RCC 7860 (cell line): ENCODE data around the gene ARHGEF33.
A peak's percentile ranks its signal among the peaks of the same experiment; 100 is the strongest.
"Not testable (repeated sequence)": the region's sequence is repeated elsewhere in the genome, so short reads cannot be mapped to it uniquely, and the experiment has no call there.

Experiments
- DNase-seq: peaks from one replicate; pipeline ENCODE4 v3.0.0-alpha.2; 2015; ENCODE audit warnings: low spot score
- FAIRE-seq: peaks from 2 replicates; lab custom pipeline; 2012; peaks lifted over from hg19 to GRCh38; lab: Jason Lieb, UNC

Gene ARHGEF33

DNA sequence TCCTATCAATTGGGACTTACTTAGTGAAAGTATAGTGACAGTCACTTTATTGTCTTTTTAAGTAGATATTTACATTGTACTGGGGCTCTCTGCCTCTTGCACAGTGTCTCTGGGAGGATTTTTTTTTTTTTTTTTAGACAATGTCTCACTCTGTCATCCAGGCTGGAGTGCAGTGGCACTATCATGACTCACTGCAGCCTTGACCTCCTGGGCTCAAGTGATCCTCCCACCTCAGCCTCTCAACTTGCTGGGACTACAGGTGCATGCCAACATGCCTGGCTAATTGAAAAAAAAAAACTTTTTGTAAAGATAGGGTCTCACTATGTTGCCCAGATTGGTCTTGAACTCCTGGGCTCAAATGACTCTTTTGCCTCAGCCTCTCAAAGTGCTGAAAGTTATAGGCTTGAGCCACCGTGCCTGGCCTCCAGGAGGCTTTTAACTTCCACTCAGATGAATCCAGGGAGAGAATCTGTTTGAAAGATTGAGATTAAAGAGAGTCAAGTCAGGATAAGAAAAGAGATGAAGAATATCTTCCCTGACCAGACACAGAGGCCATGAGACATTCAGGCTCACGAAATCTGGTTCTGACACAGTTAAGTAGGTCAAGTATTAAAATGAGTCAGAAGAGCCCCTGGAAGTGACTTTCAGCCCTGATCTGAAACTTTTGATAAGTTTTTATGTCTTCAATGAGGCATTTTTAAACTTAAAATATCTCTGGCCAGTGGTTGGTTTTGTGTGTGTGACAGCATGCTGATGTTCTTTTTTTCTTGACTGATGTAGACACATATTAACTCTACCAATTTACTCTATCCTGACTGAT lies 18.3 kb downstream of the ARHGEF33 start:
- DNase-seq = no peak
- no peak for FAIRE-seq

DNA sequence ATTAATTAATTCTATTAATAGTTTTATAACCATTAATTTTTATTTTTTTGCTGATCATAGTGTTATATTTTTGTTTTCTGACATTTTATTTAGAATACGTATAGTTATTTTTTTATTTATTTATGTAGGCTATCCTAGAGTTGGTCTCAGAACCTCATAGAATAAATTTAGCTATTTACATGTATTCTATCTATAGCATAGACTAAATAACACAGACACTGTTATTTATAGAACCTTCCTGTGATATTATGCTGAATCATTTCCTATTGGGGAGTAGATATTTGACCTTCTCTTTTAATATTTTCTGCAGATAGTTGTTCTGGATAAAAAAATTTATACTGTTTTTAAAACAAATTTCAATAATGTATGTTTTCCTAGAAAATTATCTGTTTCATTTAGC lies 20.2 kb downstream of the ARHGEF33 start:
- no peak for DNase-seq
- FAIRE-seq = no peak

DNA sequence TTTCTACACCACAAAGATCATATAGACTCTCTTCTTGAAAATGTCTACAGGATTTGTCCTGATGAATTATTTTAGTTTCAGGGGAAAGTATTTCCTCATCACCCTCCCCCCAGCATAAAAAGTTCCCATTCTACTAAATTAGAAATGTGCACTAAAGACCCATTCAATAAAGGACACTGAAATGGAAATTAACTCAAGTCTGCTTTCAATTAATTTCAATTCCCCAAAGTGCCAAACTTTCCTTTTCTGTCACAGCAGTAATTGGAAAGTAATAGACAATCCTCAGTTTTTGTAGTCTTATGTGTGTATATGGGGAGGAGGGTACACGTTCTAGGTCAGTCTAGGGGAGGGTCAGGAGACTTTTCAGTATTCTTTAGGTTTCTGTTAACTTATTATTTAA lies 21.5 kb downstream of the ARHGEF33 start:
- no peak for DNase-seq
- no peak for FAIRE-seq

DNA sequence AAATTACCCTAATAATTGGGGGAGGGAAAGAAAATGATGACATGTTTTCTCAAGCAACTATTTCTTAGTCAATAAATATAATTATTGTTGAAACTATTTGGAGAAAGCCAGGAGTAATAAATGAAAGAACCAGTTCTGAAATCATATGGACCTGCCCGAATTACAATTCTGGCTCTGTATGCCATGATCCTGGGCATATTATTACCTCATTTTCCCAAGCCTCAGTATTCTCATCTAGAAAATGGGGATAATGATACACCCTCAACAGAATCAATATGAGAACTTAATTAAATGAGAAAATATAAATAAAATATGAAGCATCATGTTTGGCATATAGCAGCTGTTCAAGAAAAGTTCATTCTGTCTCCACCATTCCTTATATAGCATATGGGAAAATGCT lies 22.9 kb downstream of the ARHGEF33 start:
- FAIRE-seq (no peak), DNase-seq (no peak)

DNA sequence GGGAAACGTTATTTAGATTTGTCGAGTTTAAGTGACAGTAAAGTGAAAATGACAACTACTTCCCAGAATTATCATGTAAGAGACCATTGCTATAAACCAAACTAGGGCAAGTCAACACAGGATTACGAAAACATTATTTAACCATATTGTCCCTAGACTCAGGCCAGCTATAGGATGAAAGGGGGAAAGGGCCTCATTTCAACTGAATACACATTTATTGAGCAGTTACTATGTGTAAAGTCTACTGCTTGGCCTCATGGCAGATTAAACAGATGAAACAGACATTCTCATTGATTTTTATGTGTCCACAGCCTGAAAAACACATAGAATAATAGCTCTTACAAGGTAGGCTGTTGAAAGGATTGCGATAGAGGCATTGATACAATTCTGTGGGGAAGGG lies 32.7 kb downstream of the ARHGEF33 start:
- DNase-seq (no peak), FAIRE-seq (no peak)

DNA sequence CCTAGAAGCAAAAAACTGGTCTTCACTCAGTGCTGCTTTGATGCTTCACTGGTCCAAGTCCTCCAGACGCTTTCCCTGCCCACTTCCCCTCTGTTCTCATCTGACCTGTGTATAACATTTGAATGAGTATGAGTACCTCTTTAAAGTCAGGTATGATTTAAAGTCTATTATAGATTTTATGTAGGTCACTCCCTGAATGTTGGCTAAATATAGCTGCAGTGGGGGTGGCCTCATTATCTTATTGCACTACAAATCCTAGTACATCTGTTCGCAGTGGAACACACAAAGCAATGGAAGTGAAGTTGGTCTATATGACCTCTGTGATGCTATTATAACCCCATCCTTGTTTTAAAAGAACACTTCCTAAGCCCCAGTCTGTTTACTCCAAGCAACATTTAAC lies 33.2 kb downstream of the ARHGEF33 start:
- DNase-seq (no peak), FAIRE-seq (no peak)

DNA sequence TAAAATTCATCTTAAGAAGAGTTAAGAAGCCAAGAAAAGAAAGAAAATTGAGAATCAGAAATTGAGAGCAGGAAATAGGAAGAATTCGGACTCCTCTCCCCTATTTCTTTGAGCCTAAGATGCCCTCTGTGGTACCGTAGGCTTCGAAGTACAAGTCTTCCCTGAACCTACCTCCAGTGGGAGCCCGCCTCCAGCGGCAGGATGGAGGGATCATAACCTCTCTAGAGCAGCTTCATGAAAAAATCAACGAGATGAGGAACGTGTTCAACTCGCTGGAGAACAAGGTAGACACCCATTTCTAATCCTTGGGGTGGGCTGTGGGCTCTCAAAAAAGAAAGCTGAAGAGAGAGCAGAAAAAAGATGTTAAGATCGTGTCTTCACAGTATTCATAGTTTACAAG lies 36.3 kb downstream of the ARHGEF33 start:
- FAIRE-seq = no peak
- DNase-seq = no peak

DNA sequence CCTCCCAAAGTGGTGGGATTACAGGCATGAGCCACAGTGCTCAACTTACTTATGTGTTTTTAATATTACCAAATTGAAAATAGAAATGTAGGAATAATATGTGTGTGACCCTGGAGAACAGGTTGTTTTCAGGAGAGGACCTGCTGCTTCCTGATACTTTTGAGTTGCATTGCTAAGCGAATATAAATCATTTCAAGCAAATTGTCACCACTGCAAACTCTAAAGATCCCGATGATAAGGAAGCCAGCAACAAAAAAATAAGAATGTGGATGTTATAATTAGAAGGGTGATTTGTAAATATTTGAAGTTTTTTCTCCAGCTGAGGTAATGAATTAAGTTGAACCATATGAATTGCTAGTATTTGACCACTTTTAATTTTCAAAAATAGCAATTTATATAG lies 40.9 kb downstream of the ARHGEF33 start:
- no peak for DNase-seq
- FAIRE-seq = no peak

DNA sequence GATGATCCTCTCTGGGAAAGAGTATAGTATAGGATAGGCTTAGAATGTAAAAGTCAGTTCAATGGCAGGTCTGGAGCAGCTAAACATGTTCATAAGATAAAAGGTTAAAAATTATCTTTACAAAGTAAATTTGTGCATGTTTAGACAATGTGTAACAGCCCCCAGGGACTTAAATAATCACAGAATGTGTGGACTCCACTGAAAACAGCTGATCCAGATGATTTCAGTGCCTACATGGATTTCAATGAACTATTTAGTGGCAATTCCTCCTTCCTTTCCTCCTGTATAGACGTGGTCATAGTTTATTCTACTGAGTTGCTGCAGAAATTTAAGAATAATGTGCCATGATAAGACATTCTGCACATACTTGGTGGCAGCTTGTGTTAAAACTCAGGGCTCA lies 42.9 kb downstream of the ARHGEF33 start:
- FAIRE-seq = no peak

DNA sequence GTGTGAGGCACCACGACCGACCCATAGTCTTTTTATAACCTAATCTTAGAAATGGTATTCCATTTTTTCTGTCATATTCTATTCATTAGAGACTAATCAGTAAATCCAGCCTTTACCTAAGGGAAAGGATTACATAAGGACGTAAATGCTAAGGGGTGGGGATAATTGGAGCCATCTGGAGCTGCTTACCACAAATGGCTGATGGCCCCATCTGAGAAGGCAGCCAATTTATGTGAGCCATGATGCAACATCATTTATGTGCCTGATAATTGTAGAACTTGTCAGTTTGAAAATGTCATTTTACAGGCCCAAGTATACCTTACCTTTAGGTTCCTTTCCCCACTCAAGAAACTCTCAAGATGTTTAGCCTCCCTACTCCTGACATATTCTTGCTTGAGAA lies 44.0 kb downstream of the ARHGEF33 start:
- DNase-seq (no peak), FAIRE-seq (no peak)

More for the DNA sequence above, 42.9 kb downstream of the ARHGEF33 start:
- DNase-seq = no peak

DNA sequence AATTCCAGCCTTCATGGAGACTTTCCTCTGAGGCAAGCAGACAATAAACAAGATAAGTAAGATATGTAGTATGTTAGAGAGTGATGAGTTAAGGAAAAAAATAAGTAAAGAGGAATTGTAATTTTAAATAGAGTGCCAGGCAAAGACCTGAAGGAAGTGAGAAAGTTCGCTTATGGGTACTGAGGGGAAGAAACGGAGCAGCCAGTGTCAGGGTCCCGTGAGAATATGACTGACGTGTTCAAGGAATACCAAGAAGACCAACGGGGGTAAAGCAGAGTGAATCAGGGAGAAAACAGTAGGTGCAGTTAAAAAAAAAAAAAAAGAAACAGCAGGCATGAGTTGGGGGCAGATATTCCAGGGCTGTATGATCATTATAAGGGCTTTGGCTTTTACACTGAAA lies 45.1 kb downstream of the ARHGEF33 start:
- DNase-seq (no peak), FAIRE-seq (no peak)

DNA sequence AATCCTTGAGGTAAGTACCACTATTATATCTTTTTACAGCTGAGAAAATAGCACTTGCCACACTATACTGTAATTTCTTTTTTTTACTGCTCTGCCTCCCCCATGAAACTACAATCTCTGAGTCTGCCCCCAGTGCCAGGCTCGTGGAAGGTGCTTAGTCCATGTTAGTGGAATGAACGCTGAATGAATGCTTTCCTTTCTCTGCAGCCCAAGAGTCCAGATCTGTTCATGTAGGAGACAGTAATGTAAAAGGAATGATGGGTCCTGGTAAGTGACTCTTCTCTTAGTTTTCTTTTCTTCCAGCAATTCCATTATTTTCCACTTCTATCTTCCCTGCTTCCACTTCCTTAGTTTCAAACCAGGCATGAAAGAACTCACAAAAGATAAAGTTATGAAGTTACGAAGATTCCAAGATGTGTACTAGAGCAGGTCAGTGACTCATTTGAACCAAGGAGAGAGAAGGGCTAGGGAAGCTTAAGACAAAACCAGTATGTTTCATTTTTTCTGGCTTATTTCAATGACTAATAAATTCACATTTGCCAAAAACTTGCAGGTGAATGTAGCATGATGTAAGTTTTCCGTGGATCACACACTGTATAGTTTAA lies 46.0 kb downstream of the ARHGEF33 start:
- DNase-seq = no peak
- no peak for FAIRE-seq

DNA sequence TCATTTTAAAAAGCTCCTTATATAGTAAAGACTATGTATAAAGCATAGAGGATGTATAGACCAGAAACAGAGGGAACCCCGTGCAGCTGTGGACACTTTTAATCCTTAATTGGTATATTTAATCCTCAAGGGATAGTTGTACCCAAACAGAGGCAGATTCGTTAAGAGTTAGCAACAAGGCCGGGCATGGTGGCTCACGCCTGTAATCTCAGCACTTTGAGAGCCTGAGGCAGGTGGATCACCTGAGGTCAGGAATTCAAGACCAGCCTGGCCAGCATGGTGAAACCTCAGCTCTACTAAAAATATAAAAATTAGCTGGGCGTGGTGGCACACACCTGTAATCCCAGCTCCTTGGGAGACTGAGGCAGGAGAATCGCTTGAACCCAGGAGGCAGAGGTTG lies 46.8 kb downstream of the ARHGEF33 start:
- not testable (repeated sequence) for FAIRE-seq, DNase-seq

DNA sequence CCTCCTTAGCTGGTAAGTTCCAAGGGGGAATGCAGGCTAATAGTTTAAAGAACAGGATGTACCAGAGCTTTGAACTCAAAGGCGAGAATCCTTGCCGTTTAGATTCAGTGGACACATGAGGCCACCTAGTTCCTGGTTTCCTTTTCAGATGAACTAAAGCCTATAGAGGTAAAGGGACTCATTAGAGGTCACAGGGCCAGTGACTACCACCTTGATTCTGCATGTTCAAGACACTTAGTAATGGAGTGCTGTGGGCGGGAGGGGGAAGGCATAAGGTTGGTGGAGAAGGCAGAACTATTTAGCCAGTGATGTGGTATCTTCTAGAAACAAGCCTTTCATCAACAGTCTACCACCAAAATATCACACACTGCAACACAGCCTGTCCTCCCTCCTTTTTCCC lies 47.9 kb downstream of the ARHGEF33 start:
- FAIRE-seq (no peak), DNase-seq (no peak)

DNA sequence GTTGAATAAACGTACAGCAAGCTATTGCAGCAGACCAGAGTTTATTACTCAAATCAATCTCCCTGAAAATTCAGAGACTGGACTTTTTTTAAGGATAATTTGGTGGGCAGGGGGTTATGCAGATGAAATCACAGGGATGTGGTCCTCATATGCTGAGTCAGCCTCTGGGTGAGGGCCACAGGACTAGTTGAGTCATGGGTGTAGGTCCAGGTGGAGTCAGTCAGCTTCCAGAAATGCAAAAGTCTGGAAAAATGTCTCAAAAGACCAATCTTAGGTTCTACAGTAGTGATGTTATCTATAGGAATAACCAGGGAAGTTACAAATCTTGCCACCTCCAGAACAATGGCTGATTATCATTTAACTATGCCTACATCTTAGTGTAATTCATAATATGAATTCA lies 51.1 kb downstream of the ARHGEF33 start:
- no peak for DNase-seq
- no peak for FAIRE-seq

DNA sequence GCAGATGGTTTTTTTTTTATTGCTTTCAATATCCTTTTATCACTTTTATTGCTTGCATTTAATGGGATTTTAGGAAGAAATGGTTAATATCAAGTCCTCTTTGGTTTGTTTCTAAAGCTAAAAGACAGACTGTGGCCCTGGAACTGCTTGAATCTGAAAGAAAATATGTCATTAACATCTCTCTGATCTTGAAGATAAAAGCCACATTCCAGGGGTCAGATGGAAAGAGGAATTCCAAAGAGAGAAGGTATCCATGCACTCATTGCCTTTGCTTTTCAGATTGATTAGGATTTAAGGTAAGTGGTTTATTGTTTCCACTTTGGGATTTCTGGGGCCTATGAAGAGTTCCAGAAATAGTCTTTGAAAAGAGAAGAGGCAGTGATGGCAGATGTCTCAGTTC lies 54.1 kb downstream of the ARHGEF33 start:
- DNase-seq = no peak
- no peak for FAIRE-seq

DNA sequence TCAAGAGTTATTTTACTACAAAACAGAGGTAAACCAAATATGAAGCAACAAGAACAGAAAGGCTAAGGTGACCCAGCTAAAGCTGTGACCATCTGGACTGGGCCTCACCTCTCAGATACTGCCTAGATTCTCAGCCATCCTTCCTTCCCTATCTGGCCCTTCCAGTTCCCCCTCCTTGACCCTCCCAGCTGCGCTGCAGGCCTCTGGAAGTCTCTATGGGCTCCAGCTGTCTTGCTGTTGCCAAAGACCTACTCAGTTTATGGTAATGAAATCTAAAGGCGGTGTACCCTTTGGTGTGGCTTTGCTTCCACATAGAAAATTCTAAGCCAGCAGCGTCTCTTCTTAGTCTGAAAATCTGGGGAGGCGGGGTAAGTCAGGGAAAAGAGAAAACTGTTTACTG lies 55.7 kb downstream of the ARHGEF33 start:
- DNase-seq = no peak
- no peak for FAIRE-seq

DNA sequence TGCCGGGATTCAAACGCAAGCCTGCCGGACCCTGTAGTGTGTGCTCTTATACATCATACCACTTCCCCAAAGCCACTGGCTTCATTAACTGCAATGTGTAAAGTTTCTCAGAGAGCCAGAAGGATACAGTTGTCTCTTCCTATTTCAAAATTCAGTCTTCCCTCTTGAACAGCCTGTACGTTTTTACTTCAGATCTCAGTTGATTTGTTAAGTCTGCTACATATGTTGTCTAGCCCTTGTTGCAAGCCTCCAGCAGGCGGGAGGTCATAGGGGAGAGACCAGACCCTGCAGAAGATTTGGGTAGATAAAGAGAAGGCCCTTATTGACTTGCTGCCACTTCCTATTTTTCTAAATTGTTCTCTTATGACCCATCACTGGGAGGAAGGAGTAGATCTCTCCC lies 56.2 kb downstream of the ARHGEF33 start:
- FAIRE-seq (no peak), DNase-seq (no peak)

DNA sequence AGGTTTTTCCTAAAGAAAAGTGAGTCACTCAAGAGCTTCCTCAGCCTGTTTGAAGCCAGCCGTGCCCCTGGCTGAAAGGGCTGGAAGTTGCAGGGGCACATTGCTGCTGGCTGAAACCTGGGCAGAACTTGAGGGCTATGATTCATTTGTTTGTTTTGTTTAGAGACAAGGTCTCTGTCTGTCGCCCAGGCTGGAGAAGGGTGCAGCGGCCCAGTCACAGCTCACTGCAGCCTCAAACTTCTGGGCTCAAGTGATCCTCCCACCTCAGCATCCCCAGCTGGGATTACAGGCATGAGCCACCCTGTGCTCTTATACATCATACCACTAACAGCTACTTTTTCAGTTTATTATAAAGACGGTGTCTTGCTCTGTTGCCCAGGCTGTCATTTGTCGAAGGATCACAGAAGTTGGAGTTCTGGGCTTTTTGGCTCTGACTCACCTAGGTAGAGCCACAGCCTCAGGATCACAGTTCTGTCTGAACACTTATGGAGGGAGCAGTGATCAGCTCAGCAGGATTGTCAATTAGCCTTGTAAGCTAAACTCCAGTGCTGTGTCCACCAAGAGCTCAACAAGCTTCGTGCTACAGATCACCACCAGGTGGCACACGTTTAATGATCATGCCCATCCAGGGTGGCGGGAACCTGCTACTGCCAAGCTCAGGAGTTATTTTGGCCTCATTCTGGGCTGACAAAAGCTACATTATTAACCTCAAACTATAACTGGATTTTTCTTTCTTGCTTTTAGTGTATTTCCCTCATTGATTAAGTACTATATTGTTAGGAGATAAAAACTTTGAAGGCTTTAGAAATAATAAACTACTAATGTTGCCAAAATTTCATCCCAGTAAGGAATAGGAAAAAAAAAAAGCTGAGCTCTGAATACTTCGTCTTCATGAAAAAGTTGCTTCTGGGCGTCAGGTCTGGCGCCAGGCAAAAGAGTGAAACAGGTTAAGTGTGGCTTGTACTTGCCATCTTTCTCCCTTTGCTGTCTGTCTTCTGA lies 57.9 kb downstream of the ARHGEF33 start:
- FAIRE-seq = no peak
- peak; percentile 50 for DNase-seq

DNA sequence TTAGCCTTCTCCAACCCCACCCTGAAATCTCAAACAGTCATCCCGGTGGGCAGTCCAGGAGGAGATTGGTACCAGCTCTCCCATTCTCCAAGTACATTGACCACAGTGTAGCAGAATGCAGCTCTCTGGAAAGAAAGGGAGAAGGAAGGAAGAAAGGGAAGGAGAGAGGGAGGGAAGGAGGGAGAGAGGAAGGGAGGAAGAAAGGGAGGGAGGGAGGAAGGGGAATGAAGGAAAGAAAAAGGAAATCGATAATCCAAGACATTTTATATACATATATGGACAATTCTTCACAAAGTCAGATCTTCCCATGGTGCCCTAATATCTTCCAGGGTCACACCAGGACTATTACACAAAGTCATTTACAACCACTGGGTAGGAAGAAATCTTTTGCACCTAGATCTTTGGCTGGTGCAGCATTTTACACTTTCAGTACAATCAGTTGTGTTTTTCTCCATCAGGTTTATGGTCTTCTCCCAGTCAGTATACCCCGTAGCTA lies 58.8 kb downstream of the ARHGEF33 start:
- no peak for FAIRE-seq
- DNase-seq = no peak

DNA sequence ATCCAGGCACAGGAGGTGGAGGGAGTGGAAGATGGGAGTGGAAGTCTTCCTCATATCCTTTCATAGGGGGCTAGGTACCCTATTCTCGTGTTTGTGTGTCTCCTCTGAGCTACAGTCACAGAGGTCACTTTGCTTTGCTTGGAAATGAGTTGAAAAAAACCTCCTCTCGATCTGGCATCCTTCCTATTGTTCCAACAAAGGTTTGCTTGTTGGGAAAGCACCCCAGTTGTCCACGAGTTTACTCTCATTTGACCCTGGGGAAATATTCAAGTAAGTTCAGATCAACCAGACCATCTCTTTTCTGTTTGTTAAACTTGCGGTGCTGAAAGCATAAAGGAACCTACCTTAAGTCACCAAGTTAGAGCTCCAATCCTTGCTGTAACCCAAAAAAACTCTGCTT lies 59.3 kb downstream of the ARHGEF33 start:
- FAIRE-seq (no peak), DNase-seq (no peak)
